Fibroblast of mammary gland (primary cell): ENCODE measurements around the gene LDLRAD2.
A peak's percentile ranks its signal among the peaks of the same experiment; 100 is the strongest.

Experiments used
- DNase-seq: peaks from one replicate; pipeline ENCODE4 v3.0.0-alpha.2; 2010; ENCODE audit warnings: low read depth
- H3K4me3 ChIP-seq: 2 replicates; pipeline ENCODE4 v1.5.1; 2011; ENCODE audit warnings: low read depth, mild to moderate bottlenecking, low read length, moderate library complexity; ENCODE audit not compliant: control insufficient read depth
- CTCF ChIP-seq: conservative IDR thresholded peaks from 2 replicates; pipeline ENCODE4 v1.5.1; 2011; ENCODE audit warnings: low read depth, low read length, inconsistent platforms; ENCODE audit not compliant: control insufficient read depth, insufficient read depth

LDLRAD2 gene

GRCh38 chr1:21859669-21860179, 47.7 kb downstream of the LDLRAD2 start:
- no peak for DNase-seq
- TF ChIP-seq CTCF = no peak
- no peak overlapping the region for H3K4me3 ChIP-seq

GRCh38 chr1:21860971-21861370, 48.9 kb downstream of the LDLRAD2 start:
- H3K4me3 ChIP-seq = no peak overlapping the region
- no peak for TF ChIP-seq CTCF
- DNase-seq = no peak

GRCh38 chr1:21861602-21862429, 49.8 kb downstream of the LDLRAD2 start:
- no peak overlapping the region for H3K4me3 ChIP-seq
- DNase-seq = peak; percentile 76
- no peak for TF ChIP-seq CTCF

GRCh38 chr1:21863981-21864380, 51.9 kb downstream of the LDLRAD2 start:
- no peak for TF ChIP-seq CTCF
- DNase-seq = no peak
- no peak overlapping the region for H3K4me3 ChIP-seq

- no peak for DNase-seq
- H3K4me3 ChIP-seq = no peak overlapping the region
- no peak for TF ChIP-seq CTCF
Measured at GRCh38 chr1:21864730-21865129, 52.7 kb downstream of the LDLRAD2 start.

GRCh38 chr1:21865609-21865942, 53.5 kb downstream of the LDLRAD2 start:
- no peak overlapping the region for H3K4me3 ChIP-seq
- DNase-seq = no peak
- TF ChIP-seq CTCF = no peak
